Ammon's horn (tissue), 1 donor: Measurements from ENCODE around the gene MAPRE3.

Source experiments
- DNase-seq: peaks from one replicate; pipeline ENCODE4 v3.0.0-alpha.2; 2016; ENCODE audit warnings: low spot score

MAPRE3 gene

DNA sequence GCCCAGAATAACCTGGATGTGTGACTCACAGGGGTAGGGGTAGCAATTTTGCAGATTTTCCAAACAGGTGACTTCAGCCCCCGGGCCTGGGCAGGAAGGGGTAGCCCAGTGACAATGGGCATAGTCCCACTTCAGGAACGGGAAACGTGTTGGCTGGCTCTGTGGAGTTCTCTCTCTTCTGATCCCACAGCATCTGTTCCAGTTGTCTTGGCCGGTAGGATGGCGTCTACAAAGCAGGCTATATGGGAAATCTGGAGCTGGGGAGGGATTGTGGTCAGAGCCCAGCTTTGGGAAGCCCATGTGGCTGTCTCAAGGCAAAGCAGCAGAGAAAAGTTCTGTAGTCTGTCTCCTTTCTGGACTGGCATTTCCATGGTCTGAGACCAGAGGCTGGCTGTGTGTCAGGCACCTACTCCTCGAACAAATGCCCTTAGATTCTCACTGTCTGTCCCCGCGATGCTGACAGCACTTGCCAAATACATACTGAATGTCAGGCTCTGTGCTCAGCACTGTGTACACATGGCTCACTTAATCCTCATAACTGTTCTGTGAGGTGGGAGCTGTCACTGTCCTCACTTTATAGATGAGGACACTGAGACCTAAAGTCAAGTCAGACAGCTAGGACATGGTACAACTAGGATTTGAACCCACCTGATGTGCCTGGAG lies 44.5 kb downstream of the MAPRE3 start:
- DNase-seq: peak; percentile 53

DNA sequence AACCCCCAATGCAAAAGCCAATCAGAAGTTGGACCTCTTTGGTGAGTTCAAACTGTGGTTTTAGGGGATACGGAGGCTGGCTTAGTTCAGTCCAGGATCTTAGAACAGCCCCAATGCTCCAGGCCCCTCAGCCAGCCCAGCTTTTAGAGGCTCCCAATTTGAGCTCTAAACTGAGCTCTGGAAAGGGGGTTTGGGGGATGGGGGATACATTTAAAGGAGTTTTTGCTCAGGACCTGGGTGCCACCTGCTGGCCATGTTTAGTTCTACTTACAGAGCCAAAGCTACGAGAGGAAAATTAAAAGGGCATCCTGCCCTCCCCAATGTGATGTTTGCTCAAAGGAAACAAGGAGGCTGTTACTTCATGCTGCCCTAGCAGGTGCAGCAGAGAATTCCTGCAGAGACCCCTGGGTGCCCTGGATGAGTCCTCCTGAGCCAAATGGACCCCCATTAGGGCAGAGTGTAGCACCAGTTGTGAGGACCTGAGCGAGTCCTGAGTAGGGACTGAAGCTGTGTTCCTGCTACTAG lies 46.4 kb downstream of the MAPRE3 start:
- DNase-seq: peak; percentile 49

DNA sequence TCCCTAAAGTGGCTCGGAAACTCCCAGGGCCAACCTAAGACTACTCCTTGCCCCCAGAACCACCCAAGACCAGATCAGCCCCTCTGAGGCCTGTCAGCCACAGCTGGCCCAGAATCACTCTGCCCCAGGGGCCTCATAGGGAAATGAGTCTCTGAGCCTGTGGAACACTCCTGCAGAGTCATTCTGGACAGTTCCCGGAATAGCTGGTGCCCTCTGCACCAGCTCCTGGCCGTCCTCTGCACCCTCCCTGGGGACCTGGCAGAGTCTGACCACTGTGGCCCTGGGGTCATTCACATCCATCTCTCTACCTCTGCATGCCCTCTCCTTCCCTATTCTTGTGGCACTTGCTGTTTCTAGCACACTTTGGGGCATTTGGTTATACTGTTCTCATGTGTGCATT lies 47.7 kb downstream of the MAPRE3 start:
- no peak for DNase-seq

DNA sequence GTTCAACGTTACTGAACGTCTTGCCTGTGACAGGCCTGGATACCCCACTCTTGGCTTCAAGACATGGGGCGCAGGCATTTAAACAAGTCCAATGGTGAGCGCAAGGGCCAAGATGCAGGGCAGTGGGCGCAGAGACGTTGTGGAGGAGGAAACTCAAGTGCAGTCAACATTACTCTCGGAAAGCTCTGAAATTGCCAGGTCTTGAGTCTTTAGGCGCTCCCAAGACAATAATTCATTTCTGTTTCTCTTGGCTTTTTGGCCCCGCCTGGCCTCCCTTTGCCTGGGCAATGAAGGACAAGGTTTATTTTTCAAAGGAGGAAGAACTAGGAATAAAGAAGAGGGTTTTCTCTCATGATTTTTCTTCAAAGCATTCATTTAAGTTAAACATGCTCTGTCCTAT lies 49.0 kb downstream of the MAPRE3 start:
- DNase-seq: no peak

DNA sequence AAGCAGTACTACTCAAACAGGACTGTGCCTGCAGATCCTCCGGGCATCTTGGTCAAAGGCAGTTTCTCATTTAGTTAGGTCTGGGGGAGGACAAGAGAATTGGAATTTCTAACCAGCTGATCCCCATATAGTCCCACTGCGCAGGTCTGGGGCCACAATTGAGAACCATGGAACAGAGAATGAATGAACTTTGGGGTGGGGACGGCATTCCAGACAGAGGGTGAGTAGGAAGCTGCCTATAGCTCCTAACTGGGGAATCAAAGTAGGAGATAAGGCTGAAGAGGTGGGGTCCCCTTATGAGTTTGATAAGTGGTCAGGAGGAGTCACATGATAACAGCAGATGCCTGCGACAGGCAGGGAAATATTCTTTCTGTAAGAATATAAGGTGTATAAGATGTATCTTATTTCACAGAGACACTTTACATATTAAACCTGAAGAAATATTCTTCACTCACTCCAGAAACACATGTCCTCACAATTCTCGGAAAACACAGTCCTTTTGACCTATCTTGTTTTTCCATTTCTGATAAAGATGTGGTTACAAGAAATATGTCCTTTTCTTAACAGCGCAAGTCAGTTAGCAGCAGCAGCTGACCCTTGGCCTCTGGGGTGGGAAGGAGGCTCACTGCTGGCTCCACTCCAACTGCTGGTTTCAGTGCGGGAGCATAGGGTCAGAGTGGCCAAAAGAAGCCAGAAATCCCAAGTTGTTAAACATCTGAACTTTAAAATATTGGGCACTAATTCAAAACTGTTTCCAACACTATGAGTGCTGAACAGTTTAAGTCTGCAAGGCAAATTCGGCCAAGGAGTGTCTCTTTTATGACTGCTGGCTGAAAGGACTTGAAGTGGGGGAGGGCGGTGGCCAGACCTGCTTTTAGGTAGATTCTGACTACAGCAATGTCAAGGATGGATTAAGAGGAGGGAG lies 49.8 kb downstream of the MAPRE3 start:
- no peak for DNase-seq

DNA sequence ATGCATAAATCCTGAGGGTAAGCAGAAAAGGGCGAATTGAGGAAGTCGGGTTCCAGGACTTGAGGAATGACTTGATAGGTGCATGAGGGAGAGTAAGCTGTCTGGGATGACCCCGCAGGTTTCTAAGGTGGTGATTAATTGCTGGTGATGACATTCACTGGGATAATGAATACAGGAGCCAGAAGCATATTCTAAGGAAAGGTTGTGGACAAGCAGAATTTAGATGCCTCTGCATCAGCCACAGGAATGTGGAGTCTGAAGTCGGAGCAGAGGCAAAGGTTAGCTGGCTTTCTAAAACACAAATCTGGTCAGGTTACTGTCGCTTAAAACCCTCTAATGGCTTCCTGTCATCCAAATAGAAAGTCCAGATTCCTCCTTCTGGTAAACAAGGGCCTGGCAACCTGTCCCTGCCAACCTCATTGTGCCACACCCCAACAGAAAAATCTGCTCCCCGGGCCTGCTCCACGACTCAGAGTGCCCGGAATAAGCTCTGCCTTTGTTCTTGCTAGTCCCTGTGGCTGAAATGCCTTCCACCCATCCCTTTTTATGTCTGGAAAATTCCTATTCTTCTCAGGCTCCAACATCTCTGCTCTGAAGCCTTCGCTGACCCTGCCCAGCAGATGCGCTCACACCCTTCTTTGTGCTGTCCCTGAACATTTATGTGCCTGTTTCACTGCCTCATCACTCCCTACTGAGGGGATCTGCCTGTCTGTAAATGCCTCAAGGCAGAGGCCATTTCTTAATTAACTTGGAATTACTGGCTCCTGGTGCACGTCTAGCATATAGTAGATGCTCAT lies 51.0 kb downstream of the MAPRE3 start:
- DNase-seq: no peak

DNA sequence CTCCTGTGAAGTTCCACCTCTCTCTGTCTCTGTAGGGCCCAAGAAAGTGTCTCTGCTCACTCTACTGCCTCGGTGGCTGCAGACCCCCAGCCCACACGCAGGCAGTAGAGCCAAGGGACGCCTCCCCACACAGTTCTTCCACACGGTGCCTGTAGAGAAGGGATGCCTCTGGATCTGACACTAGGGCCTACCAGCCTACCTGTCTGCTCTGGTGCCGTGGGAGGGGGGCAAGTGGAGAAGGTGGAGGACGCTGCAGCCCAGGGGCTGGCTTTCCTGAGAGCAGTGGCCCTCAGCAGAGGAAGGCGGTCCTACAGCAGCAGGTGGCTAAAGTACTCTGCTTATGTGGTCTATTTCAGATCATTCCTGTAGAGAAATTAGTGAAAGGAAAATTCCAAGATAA lies 53.3 kb downstream of the MAPRE3 start:
- DNase-seq: no peak

DNA sequence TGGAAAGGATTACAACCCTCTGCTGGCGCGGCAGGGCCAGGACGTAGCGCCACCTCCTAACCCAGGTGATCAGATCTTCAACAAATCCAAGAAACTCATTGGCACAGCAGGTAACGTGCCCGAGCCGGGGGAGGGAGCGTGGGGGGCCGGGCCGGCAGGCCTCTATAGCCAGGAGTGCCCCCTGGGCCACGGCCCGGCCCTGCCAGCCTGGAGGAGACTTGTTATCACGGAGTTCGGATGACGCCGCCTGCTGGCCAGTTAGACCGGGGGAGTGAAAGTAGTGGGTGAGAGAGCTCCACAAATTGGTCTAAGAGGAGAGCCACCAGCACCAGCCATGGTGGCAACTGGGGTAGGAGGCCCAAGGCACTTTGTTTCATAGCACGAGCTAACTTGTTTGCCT lies 53.8 kb downstream of the MAPRE3 start:
- no peak for DNase-seq

DNA sequence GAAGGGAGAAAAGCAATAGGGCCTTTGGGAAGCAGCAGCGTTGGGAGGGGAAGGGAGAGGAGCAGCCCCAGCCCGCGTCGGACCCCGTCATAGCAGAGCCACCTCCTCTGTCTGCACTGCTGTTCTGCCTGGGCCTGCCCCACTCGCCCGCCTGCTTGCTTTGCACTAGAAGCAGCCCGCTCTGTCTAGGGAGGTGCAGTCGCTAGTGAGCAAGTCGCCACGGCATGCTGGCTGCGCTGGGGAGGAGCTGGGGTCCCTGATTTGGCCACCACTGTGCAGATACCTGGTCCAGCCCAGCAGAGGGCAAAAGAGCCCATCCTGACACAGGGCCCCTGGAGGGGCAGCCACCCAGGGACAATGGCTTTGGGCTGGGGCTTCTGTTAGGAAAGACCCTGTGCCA lies 54.4 kb downstream of the MAPRE3 start:
- no peak for DNase-seq

DNA sequence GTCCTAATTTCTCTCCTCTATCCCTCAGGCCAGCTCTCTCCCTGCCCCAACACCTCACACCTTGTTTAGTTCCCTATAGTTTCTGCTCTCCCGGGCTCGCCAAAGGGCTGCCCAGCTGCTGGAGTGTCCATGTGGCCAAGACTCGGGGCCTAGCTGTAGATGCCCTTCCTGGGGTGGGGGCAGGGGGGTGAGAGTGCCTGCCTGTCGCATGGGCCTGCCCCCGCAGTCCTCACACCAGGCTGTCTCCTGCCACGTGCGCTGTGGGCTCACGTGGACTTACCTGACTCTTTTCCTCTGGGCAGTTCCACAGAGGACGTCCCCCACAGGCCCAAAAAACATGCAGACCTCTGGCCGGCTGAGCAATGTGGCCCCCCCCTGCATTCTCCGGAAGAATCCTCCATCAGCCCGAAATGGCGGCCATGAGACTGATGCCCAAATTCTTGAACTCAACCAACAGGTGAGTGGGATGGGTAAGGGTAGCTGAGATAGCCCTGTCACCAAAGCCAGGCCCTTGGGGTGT lies 54.9 kb downstream of the MAPRE3 start:
- DNase-seq: no peak

DNA sequence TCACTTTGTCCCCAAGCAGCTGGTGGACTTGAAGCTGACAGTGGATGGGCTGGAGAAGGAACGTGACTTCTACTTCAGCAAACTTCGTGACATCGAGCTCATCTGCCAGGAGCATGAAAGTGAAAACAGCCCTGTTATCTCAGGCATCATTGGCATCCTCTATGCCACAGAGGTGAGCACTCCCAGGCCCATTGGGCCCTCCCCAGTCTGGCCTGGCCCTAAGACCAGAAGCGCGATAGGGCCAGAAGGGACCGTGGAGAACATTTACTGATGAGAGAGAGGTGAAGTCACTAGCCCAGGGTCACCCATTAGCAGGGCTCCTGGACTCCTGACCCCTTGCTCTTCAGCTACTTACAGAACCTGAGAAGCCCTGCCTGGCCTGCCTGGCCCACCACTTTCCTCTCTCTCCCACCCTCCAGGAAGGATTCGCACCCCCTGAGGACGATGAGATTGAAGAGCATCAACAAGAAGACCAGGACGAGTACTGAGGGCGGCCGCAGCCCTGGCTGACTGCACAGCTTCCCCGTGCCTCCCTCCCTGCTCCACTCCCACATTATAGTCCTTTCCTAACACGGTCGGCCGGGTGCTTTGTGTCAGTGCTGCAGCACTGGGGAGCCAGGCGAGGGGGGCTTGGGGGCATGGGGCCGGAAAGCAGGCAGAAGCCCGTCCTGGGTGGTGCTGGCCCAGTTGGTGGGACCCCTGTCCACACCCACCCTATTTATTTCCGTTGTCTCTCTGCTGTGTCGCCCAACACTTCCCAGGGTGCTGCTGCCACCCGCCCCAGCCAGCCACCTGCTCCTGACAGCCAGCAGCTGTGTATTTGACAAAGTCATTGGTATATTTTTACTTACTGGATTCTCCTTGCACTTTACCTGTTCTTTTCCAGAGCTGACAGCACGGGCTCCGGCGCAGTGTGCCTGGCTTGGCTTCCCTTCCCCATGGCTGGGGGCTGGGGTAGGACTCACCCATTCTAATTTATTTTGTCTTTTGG lies 55.7 kb downstream of the MAPRE3 start:
- DNase-seq: no peak

DNA sequence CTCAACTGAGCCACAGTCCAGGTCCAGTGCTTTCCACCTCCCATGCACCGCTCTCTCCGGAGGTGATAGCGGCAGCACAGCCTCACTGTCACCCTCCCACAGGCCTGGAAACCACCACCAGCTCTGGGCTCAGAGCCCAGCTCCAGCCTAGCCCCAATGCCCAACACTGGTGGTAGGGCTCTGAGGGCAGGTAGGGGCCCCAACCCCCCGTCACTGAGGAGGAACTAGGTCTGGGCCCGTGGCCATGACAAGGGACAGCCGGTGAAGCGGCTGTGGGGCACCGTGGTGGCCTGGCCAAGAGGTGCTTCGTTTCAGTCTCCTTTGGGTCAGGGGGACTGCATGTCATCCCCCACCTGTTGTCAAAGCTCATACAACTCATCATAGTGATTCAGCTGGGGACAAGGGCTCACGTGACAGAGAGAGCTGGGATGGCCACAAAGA lies 56.8 kb downstream of the MAPRE3 start:
- no peak for DNase-seq

DNA sequence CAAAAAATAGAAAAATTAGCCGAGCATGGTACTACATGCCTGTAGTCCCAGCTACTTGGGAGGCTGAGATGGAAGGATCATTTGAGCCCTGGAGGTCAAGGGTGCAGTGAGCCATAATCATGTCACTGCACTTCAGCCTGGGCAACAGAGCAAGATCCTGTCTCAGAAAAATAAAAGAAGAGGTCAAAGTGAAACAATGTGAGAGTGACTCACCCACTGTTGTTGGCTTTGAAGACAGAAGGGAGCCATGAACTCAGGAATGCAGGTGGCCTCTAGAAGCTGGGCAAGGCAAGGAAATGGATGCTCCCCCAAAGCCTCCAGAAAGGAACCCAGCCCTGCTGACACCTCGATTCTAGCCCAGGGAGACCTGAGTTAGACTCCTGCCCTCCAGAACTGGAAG lies 58.6 kb downstream of the MAPRE3 start:
- DNase-seq: no peak

DNA sequence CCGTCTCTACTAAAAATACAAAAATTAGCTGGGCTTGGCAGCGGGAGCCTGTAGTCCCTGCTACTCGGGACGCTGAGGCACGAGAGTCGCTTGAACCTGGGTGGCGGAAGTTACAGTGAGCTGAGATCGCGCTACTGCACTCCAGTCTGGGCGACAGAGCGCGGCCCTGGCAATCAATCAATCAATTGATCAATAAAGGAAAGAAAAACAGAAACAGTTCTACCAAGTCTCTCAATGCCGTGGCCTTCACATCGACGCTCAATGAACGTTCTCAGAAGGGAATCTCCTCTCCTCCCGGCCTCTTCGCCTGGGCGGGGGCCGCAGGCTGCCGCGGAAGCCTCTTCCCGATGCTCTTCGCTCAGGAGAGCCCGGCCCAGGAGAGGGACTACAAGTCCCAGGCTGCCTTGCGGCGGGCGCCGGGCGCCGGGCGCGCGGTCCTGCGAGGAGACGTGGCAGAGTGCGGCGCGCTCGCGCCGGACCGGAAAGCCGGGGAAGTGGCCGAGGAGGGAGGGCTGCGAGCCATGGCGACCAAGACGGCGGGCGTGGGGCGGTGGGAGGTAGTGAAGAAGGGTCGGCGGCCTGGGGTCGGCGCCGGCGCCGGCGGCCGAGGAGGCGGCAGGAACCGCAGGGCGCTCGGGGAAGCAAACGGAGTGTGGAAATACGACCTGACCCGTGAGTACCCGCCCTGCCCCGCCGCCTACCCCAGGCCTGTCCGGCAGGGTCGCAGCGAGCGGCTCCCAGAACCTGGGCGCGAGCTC lies 62.2 kb downstream of the MAPRE3 start, which contains the start of gene TMEM214:
TMEM214 (plus strand) TSS at position 471 of the 758 bp plus-strand sequence; CDS start at position 522, 51 bp downstream.
- peak; percentile 85 for DNase-seq

DNA sequence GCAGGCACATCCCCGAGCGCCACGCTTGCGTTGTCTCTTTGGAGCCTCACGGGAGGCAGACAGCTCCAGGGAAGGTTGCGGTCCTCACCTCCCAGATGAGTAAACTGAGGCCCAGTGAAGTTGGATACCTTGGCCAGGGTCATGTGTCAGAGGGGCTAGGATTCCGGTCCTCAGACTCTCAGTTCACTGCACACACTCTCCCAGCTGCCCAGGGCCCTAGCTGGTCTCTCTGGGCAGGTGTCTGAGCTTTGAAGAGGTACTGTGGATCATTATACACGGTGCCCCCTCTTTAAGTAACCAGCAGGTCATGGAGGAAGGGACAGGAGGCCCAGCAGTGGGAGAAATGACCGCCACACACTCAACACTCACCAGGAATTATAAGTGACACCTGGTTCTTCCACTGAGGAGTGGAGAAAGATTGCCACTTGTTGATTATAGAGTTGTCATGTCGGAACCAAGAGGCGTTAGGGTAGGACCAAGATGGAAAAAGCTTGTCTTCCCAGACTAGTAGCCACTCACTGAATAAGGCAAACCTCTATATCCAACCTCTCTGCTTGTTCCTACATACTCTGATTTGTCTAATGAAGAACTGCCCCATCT lies 62.9 kb downstream of the MAPRE3 start:
- DNase-seq: no peak

DNA sequence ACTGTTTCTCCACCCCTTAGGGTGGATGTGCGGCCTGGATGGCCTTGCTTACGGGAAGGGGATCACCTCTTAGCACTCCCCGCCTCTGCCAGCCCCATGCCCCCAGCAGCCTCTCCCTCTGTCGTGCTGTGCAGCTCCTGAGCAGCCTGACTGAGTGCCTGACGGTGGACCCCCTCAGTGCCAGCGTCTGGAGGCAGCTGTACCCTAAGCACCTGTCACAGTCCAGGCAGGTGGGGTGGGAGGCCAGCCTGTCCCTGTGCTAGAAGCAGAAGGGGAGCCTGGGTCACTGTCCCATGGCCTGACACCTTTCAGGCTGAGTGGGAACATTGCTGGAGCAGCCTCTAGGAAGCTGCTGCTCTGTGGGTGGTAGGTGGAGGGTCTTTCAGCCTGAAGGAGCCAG lies 67.6 kb downstream of the MAPRE3 start:
- no peak for DNase-seq

DNA sequence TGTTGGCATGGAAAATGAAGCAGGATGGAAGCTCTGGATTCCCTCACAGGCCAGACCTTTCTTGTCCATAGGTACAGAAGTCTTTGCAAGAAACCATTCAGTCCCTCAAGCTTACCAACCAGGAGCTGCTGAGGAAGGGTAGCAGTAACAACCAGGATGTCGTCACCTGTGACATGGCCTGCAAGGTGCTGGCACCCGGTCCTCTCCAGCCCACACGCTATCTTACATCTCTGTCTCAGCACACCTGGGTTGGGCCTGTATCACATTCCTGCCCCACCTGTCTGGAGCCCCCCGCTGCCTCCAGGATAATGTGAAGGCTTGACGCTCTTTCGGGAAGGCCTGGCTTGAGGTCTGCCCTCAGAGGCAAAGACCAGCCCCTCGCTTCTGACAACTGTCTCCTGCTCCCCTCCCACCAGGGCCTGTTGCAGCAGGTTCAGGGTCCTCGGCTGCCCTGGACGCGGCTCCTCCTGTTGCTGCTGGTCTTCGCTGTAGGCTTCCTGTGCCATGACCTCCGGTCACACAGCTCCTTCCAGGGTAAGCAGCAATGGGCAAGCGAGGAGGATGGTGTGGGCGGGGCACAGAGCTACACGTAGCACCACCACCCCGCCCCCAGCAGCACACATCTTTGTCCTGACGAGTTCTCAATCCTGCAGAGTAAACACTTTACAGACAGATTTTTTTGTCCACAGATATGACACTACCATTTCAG lies 68.3 kb downstream of the MAPRE3 start:
- DNase-seq: no peak

DNA sequence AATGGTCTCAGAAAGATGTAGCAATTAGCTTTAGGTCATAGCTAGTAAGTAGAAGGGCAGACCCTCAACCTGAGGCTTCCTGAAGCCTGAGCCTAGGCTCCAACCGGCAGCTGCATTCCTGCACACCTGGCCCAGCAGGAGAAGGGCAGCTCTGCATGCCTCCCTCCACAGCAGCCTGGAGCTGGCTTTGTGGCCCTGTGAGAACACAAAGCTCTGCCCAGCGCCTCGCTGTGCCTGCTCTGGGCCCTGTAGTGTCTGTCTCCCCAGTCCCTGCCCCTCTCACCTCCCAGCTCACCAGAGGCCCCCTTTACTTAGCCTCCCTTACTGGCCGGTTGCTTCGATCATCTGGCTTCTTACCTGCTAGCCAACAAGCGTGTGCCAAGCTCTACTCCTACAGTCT lies 69.0 kb downstream of the MAPRE3 start:
- DNase-seq: no peak

DNA sequence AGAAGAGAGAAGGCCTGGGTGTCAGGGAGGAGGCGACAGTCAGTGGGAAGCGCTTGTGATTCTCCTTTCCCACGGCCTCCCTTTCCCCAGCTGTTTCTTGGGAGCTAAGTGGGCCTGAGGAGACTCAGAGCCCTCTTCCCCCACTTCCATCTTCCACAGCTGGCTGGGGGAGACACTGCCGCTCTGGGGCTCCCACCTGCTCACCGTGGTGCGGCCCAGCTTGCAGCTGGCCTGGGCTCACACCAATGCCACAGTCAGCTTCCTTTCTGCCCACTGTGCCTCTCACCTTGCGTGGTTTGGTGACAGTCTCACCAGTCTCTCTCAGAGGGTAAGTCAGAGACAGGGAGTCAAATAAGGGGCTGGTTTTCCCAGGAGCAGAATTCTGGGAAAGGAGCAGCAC lies 69.4 kb downstream of the MAPRE3 start:
- no peak for DNase-seq
